ENCODE measurements around the gene AGO4. TPM values are rescaled to one million over a fixed set of nuclear protein-coding genes. Genes with fewer than 3 reads are reported as not detected.
"Not testable (repeated sequence)": the region's sequence is repeated elsewhere in the genome, so short reads cannot be mapped to it uniquely, and the experiment has no call there.

The AGO4 gene
- total RNA-seq, 1 experiment from 2014 or later: 12.8 TPM

DNA sequence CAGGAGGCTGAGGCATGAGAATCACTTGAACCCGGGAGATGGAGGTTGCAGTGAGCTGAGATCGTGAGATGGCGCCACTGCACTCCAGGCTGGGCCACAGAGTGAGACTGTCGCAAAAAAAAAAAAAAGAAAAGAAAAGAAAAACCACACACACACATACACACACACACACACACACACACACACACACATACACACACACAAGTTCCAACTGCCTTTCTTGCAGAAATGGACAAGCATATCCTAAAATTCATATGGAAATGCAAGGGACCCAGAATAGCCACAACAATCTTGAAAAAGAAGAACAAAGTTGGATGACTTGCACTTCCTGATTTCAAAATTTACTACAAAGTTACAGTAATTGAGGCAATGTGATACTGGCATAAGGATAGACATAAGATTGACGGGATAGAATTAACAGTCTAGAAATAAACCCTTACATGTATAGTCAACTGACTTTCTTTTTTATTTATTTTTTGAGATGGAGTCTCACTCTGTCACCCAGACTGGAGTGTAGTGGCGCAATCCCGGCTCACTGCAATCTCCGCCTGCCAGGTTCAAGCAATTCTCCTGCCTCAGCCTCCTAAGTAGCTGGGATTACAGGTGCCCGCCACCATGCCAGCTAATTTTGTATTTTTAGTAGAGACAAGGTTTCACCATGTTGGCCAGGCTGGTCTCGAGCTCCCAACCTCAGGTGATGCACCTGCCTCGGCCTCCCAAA is 7.5 kb upstream of the AGO4 start:
- H2BK15ac ChIP-seq (ENCODE audit: low read depth, low read length); H3K79me2 ChIP-seq (ENCODE audit: insufficient read depth, low read length); H2AFZ ChIP-seq (ENCODE audit: low read length); H3K23me2 ChIP-seq (ENCODE audit: insufficient read length, low read depth, low read length, poor library complexity, severe bottlenecking); H3K27me3 ChIP-seq (ENCODE audit: insufficient read depth, low read length); H3K27me3 Mint-ChIP-seq (ENCODE audit: low read depth); H3K14ac ChIP-seq (ENCODE audit: insufficient read depth, low read length); H3K4me1 Mint-ChIP-seq; H4K20me1 ChIP-seq (ENCODE audit: control insufficient read depth, insufficient read depth, insufficient read length); H4K5ac ChIP-seq (ENCODE audit: insufficient read length, low read depth, low read length); H3K4me3 Mint-ChIP-seq; H2BK5ac ChIP-seq (ENCODE audit: insufficient read length, low read length); H3K4me2 ChIP-seq (ENCODE audit: insufficient read depth, insufficient read length, low read length); H4K8ac ChIP-seq (replicated peaks; ENCODE audit: insufficient read length, low read depth, low read length); H3K9ac ChIP-seq (ENCODE audit: extremely low read depth, insufficient read length, low read length); H3T11ph ChIP-seq (ENCODE audit: low read length); H3K23ac ChIP-seq (ENCODE audit: insufficient read length, low read depth, low read length); H3K36me3 Mint-ChIP-seq (ENCODE audit: insufficient read depth in 1 of 3, low read depth in 3 of 3); H3K56ac ChIP-seq (ENCODE audit: insufficient read length, low read depth, low read length); H2BK12ac ChIP-seq (ENCODE audit: insufficient read length, low read depth, low read length); H3K4me1 ChIP-seq (ENCODE audit: insufficient read depth, low read length); H3K27ac Mint-ChIP-seq; H3K79me1 ChIP-seq (ENCODE audit: insufficient read depth, low read depth, low read length, poor library complexity, severe bottlenecking); H3K4ac ChIP-seq (ENCODE audit: low read depth, low read length); H3K27ac ChIP-seq (ENCODE audit: insufficient read length, low read depth, low read length); H3K18ac ChIP-seq (ENCODE audit: insufficient read length, low read depth, low read length); H3K9me3 Mint-ChIP-seq; H3K9me3 ChIP-seq (ENCODE audit: control insufficient read depth, low read depth, low read length); H4K91ac ChIP-seq (ENCODE audit: insufficient read length, low read depth, low read length); H2BK20ac ChIP-seq (ENCODE audit: low read depth, low read length, poor library complexity, severe bottlenecking); DNase-seq; H2BK120ac ChIP-seq (ENCODE audit: low read depth, low read length, poor library complexity, severe bottlenecking); H2AK5ac ChIP-seq (ENCODE audit: insufficient read length, low read length): not testable (repeated sequence)
- WGBS (ENCODE audit: extremely low coverage, insufficient read length, low lambda C conversion rate): no CpG with 5 or more reads among the region's 11 CpGs

All from H9 (cell line).